IMR-90 (cell line): ENCODE data around the gene BIRC5. TPM values are rescaled to one million over a fixed set of nuclear protein-coding genes. Genes with fewer than 3 reads are reported as not detected.

Source experiments
- ATAC-seq: fragments of 200-7000 bp; cut with Tn5 transposase; 2 replicates; pipeline ENCODE4 v1.9.1; 2020; ENCODE audit warnings: low read depth, mild to moderate bottlenecking, moderate library complexity
- BruUV-seq: library from RNA; stranded (reverse); fragments of 400-500 nt; replicated peaks from 2 replicates; lab custom pipeline; 2021; lab: Mats Ljungman, UMichigan
- CTCF ChIA-PET: fragments of 300-600 bp; formaldehyde crosslinking; extraction: SDS; loops from one replicate; lab custom pipeline; 2021; ENCODE audit warnings: antibody characterized with exemption; lab: Yijun Ruan, JAX
- POLR2A ChIA-PET: fragments of 300-600 bp; sonication (Branson Sonifier 250); formaldehyde crosslinking; loops from one replicate; lab custom pipeline; 2022; ENCODE audit warnings: antibody characterized with exemption; ENCODE audit not compliant: unreplicated experiment; lab: Charles Lee
- DNase-seq: peaks from one replicate; pipeline ENCODE4 v3.0.0; 2013
- H2AFZ ChIP-seq: replicated peaks from 2 replicates; pipeline ENCODE3; 2013; ENCODE audit warnings: low read length, mild to moderate bottlenecking; ENCODE audit not compliant: poor library complexity
- H2AK5ac ChIP-seq: 2 replicates; pipeline ENCODE4 v1.6.1; 2013; ENCODE audit warnings: low read depth, low read length, inconsistent platforms
- H2AK9ac ChIP-seq: replicated peaks from 2 replicates; pipeline ENCODE3; 2013; ENCODE audit warnings: mild to moderate bottlenecking, low read depth, low read length, moderate library complexity; ENCODE audit not compliant: poor library complexity
- H2BK120ac ChIP-seq: 2 replicates; pipeline ENCODE4 v1.6.1; 2013; ENCODE audit warnings: low read depth, low read length, inconsistent platforms
- H2BK15ac ChIP-seq: 3 replicates; pipeline ENCODE4 v1.6.1; 2013; ENCODE audit warnings: low read depth, low read length, inconsistent platforms
- H2BK20ac ChIP-seq: 2 replicates; pipeline ENCODE4 v1.6.1; 2013; ENCODE audit warnings: low read depth, mild to moderate bottlenecking, inconsistent platforms, low read length, moderate library complexity
- H2BK5ac ChIP-seq: 2 replicates; pipeline ENCODE4 v1.6.1; 2013; ENCODE audit warnings: mild to moderate bottlenecking, low read depth, low read length, inconsistent platforms; ENCODE audit not compliant: poor library complexity, severe bottlenecking
- H3K14ac ChIP-seq: replicated peaks from 2 replicates; pipeline ENCODE4 v1.6.1; 2013; ENCODE audit warnings: low read depth, low read length, inconsistent platforms
- H3K18ac ChIP-seq: 2 replicates; pipeline ENCODE4 v1.6.1; 2013; ENCODE audit warnings: low read depth, low read length, control low read depth
- H3K23ac ChIP-seq: 2 replicates; pipeline ENCODE4 v1.6.1; 2013; ENCODE audit warnings: low read depth, low read length, inconsistent platforms
- H3K27ac ChIP-seq: 2 replicates; pipeline ENCODE4 v1.5.1; 2013; ENCODE audit warnings: mild to moderate bottlenecking, control low read depth, low read length; ENCODE audit not compliant: insufficient read depth
- H3K27me3 ChIP-seq: 2 replicates; pipeline ENCODE4 v1.6.1; 2013; ENCODE audit warnings: low read length; ENCODE audit not compliant: control insufficient read depth, insufficient read depth
- H3K36me3 ChIP-seq: 2 replicates; pipeline ENCODE4 v1.6.1; 2013; ENCODE audit warnings: low read length, mixed read lengths; ENCODE audit not compliant: control insufficient read depth, insufficient read depth
- H3K4ac ChIP-seq: 2 replicates; pipeline ENCODE4 v1.6.1; 2013; ENCODE audit warnings: low read depth, low read length, inconsistent platforms
- H3K4me1 ChIP-seq: 2 replicates; pipeline ENCODE4 v1.6.1; 2013; ENCODE audit warnings: low read length, mixed read lengths; ENCODE audit not compliant: control insufficient read depth, insufficient read depth
- H3K4me2 ChIP-seq: 2 replicates; pipeline ENCODE4 v1.6.1; 2013; ENCODE audit warnings: low read depth, mild to moderate bottlenecking, control low read depth, low read length, moderate library complexity
- H3K4me3 ChIP-seq: 2 replicates; pipeline ENCODE4 v1.5.1; 2013; ENCODE audit warnings: low read depth, mild to moderate bottlenecking, control low read depth, low read length, moderate library complexity; ENCODE audit not compliant: insufficient read depth
- H3K56ac ChIP-seq: 2 replicates; pipeline ENCODE4 v1.6.1; 2013; ENCODE audit warnings: low read length, inconsistent platforms; ENCODE audit not compliant: insufficient read depth; ENCODE audit errors: extremely low read depth
- H3K79me1 ChIP-seq, 2 experiments: 2 replicates each; pipeline ENCODE4 v1.6.1; 2013; ENCODE audit warnings: low read length in 2 of 2, inconsistent platforms in 1 of 2, low read depth in 1 of 2
- H3K9ac ChIP-seq: 2 replicates; pipeline ENCODE4 v1.6.1; 2013; ENCODE audit warnings: low read depth, low read length, control low read depth
- H3K9me1 ChIP-seq: 2 replicates; pipeline ENCODE4 v1.6.1; 2013; ENCODE audit warnings: low read length, inconsistent platforms; ENCODE audit not compliant: insufficient read depth
- H3K9me3 ChIP-seq: 2 replicates; pipeline ENCODE4 v1.6.1; 2013; ENCODE audit warnings: low read length; ENCODE audit not compliant: control insufficient read depth, insufficient read depth
- H4K20me1 ChIP-seq: 2 replicates; pipeline ENCODE4 v1.6.1; 2013; ENCODE audit warnings: low read length, inconsistent platforms; ENCODE audit not compliant: insufficient read depth
- H4K5ac ChIP-seq: 2 replicates; pipeline ENCODE4 v1.6.1; 2013; ENCODE audit warnings: mild to moderate bottlenecking, low read depth, low read length, control low read depth
- H4K8ac ChIP-seq, 2 experiments: 2 replicates each; pipeline ENCODE4 v1.6.1; 2013; ENCODE audit warnings: low read depth in 2 of 2, low read length in 2 of 2, control low read depth in 1 of 2, inconsistent platforms in 1 of 2
- H4K91ac ChIP-seq: 2 replicates; pipeline ENCODE4 v1.6.1; 2013; ENCODE audit warnings: low read depth, low read length, inconsistent platforms; ENCODE audit not compliant: insufficient read depth
- BHLHE40 ChIP-seq: fragments of 150-350 bp; IDR thresholded peaks from 2 replicates; pipeline ENCODE4 v1.6.1; 2016; ENCODE audit warnings: mild to moderate bottlenecking, low read depth, low read length
- CEBPB ChIP-seq: IDR thresholded peaks from 2 replicates; pipeline ENCODE4 v1.6.1; 2012; ENCODE audit warnings: low read depth, low read length, improper control_type of control experiment
- CHD1 ChIP-seq: IDR thresholded peaks from 2 replicates; pipeline ENCODE4 v1.6.1; 2012; ENCODE audit warnings: low read depth, low read length, improper control_type of control experiment
- CTCF ChIP-seq: conservative IDR thresholded peaks from 2 replicates; pipeline ENCODE4 v1.5.1; 2012; ENCODE audit warnings: mild to moderate bottlenecking, low read depth, low read length, improper control_type of control experiment
- ELK1 ChIP-seq: fragments of 150-350 bp; IDR thresholded peaks from 2 replicates; pipeline ENCODE4 v1.6.1; 2016; ENCODE audit warnings: low read depth, mild to moderate bottlenecking, low read length, moderate library complexity, borderline replicate concordance
- FOS ChIP-seq: fragments of 150-350 bp; IDR thresholded peaks from 2 replicates; pipeline ENCODE4 v1.6.1; 2016; ENCODE audit warnings: low read depth, low read length
- MAFK ChIP-seq: IDR thresholded peaks from 2 replicates; pipeline ENCODE4 v1.6.1; 2012; ENCODE audit warnings: low read depth, low read length, improper control_type of control experiment
- MAZ ChIP-seq: IDR thresholded peaks from 2 replicates; pipeline ENCODE4 v1.6.1; 2012; ENCODE audit warnings: low read depth, mild to moderate bottlenecking, low read length, improper control_type of control experiment, moderate library complexity, borderline replicate concordance
- MXI1 ChIP-seq: IDR thresholded peaks from 2 replicates; pipeline ENCODE4 v1.6.1; 2012; ENCODE audit warnings: low read depth, mild to moderate bottlenecking, low read length, moderate library complexity, borderline replicate concordance
- NFE2L2 ChIP-seq: fragments of 150-350 bp; IDR thresholded peaks from 2 replicates; pipeline ENCODE4 v1.6.1; 2016; ENCODE audit warnings: low read depth, mild to moderate bottlenecking, low read length
- POLR2A ChIP-seq: IDR thresholded peaks from 2 replicates; pipeline ENCODE4 v1.6.1; 2012; ENCODE audit warnings: mild to moderate bottlenecking, low read depth, low read length
- RAD21 ChIP-seq: IDR thresholded peaks from 2 replicates; pipeline ENCODE4 v1.6.1; 2012; ENCODE audit warnings: low read length, improper control_type of control experiment
- RCOR1 ChIP-seq: IDR thresholded peaks from 2 replicates; pipeline ENCODE4 v1.6.1; 2012; ENCODE audit warnings: mild to moderate bottlenecking, low read length, improper control_type of control experiment; ENCODE audit not compliant: insufficient replicate concordance
- RFX5 ChIP-seq: IDR thresholded peaks from 2 replicates; pipeline ENCODE4 v1.8.0; 2012; ENCODE audit warnings: low read depth, mild to moderate bottlenecking, low read length, moderate library complexity
- SMC3 ChIP-seq: fragments of 150-350 bp; IDR thresholded peaks from 2 replicates; pipeline ENCODE4 v1.6.1; 2016; ENCODE audit warnings: low read depth, mild to moderate bottlenecking, antibody characterized with exemption, low read length, moderate library complexity
- USF2 ChIP-seq: fragments of 150-350 bp; IDR thresholded peaks from 2 replicates; pipeline ENCODE4 v1.6.1; 2017; ENCODE audit warnings: mild to moderate bottlenecking, antibody characterized with exemption, low read length, low read depth
- WGBS, 2 experiments: methylation state at CpG; one replicate each; pipeline versions ENCODE4 v1.1.5 to v1.1.7; 2013; ENCODE audit warnings: missing lambda C conversion rate in 2 of 2; ENCODE audit not compliant: insufficient read length in 1 of 2; ENCODE audit errors: extremely low coverage in 2 of 2; 5-methylcytosine and 5-hydroxymethylcytosine counted together
- dilution Hi-C: fragments of 300-500 bp; cut with HindIII; formaldehyde crosslinking; loops from one replicate; pipeline ENCODE4 v1.14.3; 2018; ENCODE audit warnings: low sequenced_read_pairs; ENCODE audit not compliant: unreplicated experiment
- in situ Hi-C: fragments of 300-500 bp; cut with MboI; formaldehyde crosslinking; loops from 3 replicates; pipeline ENCODE4 v1.14.3; 2019; ENCODE audit warnings: low sequenced_read_pairs, inconsistent platforms, mixed read lengths
- intact Hi-C: fragments of 100-400 bp; cut with micrococcal nuclease; formaldehyde crosslinking; loops from 2 replicates; pipeline ENCODE4 v1.10.0; 2022
- polyA plus RNA-seq, 3 experiments: library from polyadenylated mRNA; depleted of rRNA; stranded (reverse); fragments of >200 nt; gene quantifications; 2 replicates each; pipeline ENCODE4 v1.2.3, GENCODE V29; 2012; ENCODE audit warnings: low replicate concordance in 1 of 3
- total RNA-seq: library from RNA; depleted of rRNA; stranded (reverse); fragments of >200 nt; gene quantifications from 2 replicates; pipeline ENCODE4 v1.2.3, GENCODE V29; 2012

BIRC5 gene
- total and polyA plus RNA-seq, 2 of the 4 experiments (the other 2 are of a cell fraction) = 16.6 to 52.7 TPM

GRCh38 chr17:78235885-78236284 lies 21.8 kb downstream of the BIRC5 start:
- Histone ChIP-seq H2AK9ac (no peak overlapping the region), H3K27ac (no peak overlapping the region), H3K14ac (no peak overlapping the region), H2BK120ac (no peak overlapping the region), H3K4ac (no peak overlapping the region), H3K36me3 (no peaks in the 10 kb centered on the region), H2BK5ac (no peak overlapping the region), H3K79me1 (no peaks in the 10 kb centered on the region), H2AK5ac (no peak overlapping the region), H2BK20ac (no peak overlapping the region), H3K4me1 (no peaks in the 10 kb centered on the region), H3K18ac (no peak overlapping the region), H4K20me1 (no peaks in the 10 kb centered on the region), H3K4me2 (no peak overlapping the region), H3K9ac (no peak overlapping the region), H3K9me1 (no peaks in the 10 kb centered on the region), H3K27me3 (peaks cover 41% of the 10 kb centered on the region), H4K5ac (no peak overlapping the region), H2AFZ (no peak overlapping the region), H3K56ac (no peak overlapping the region), H4K8ac (no peak overlapping the region), H2BK15ac (no peak overlapping the region), H3K4me3 (no peak overlapping the region), H4K91ac (no peak overlapping the region), H3K9me3 (no peaks in the 10 kb centered on the region), H3K23ac (no peak overlapping the region)
- in situ Hi-C loops (no loop called here), dilution Hi-C loops (no loop called here), intact Hi-C loops (no loop called here)
- no peak for TF ChIP-seq NFE2L2
- no peak for TF ChIP-seq BHLHE40
- no peak for TF ChIP-seq CEBPB
- no peak for TF ChIP-seq CTCF
- TF ChIP-seq USF2 = no peak
- TF ChIP-seq RAD21 = no peak
- no peak for TF ChIP-seq FOS
- no peak for TF ChIP-seq SMC3
- no peak for TF ChIP-seq CHD1
- TF ChIP-seq RCOR1 = no peak
- no peak for TF ChIP-seq POLR2A
- no peak for TF ChIP-seq ELK1
- TF ChIP-seq RFX5 = no peak
- TF ChIP-seq MXI1 = no peak
- no peak for TF ChIP-seq MAFK
- TF ChIP-seq MAZ = no peak
- no TSS peak for BruUV-seq
- ChIA-PET POLR2A (no interaction called here), CTCF (no interaction called here)
- DNase-seq = no peak
- no peak for ATAC-seq
- no CpG with 5 or more reads among the region's 8 CpGs for WGBS, 2 experiments
